Testis (tissue), 2 donors: ENCODE data around the gene GZF1.

Experiments
- CTCF ChIP-seq, 3 experiments: fragments of 450-650 bp in 2 of 3; fragments of 200-600 bp in 1 of 3; sonication (generic) in 1 of 3; IDR thresholded peaks; one replicate each; pipeline ENCODE4 v1.5.1; 2016 to 2019; ENCODE audit warnings: antibody characterized with exemption in 3 of 3, mild to moderate bottlenecking in 2 of 3, moderate library complexity in 1 of 3
- POLR2A ChIP-seq: fragments of 450-650 bp; IDR thresholded peaks from one replicate; pipeline ENCODE4 v1.6.1; 2017; ENCODE audit warnings: antibody characterized with exemption, mild to moderate bottlenecking, moderate library complexity

GRCh38 chr20:23401051-23401450 is 39.1 kb downstream of the GZF1 start:
- TF ChIP-seq CTCF (IDR thresholded peaks at IDR 0.05): no peak
- TF ChIP-seq POLR2A: no peak
